Measurements from ENCODE around the gene ZNF181. TPM values are rescaled to one million over a fixed set of nuclear protein-coding genes. Genes with fewer than 3 reads are reported as not detected.

ZNF181 gene
- polyA plus RNA-seq, 2 of the 4 experiments (the other 2 are of a cell fraction) = 17.0 to 24.6 TPM

DNA sequence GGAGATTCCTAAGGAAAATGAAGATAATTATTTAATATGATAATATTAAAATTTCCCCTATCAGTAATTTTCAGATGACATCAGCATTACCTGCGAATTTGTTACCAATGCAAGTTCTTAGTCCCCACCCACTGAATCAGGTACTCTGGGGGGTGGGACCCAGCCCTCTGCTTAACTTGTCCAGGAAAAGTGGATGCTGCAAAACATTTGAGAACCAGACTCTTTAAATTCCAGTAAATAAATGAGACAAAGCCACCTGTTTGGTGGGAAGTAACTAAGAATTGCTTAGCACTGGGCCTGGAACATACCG, 39.5 kb downstream of the ZNF181 start:
- CTCF ChIA-PET = interaction anchor here (1.0 to 1.2 kb wide), 2 partner anchors 8 to 293 kb away, joined by 3 read pairs; no protein-coding TSS in a partner anchor
- H3K4me3 ChIP-seq = peak overlapping the region; percentile 51
- H3K27ac ChIP-seq = no peak overlapping the region
- peak overlapping the region; percentile 74 for H3K4me2 ChIP-seq
- WGBS (ENCODE audit: missing lambda C conversion rate) = 67% methylated on average over 2 of the region's 2 CpGs
- POLR2A ChIA-PET = no interaction called here
- DNase-seq (ENCODE audit: low read depth in 1 of 2, low spot score in 1 of 2) (no peak), FAIRE-seq (no peak), ATAC-seq (no peak)
- TF ChIP-seq MAFK (IDR thresholded peaks at IDR 0.05; ENCODE audit: partially characterized antibody) (peak; percentile 51), CHD4 (IDR thresholded peaks at IDR 0.05; ENCODE audit: borderline replicate concordance) (no peak)
- H3K9me3 ChIP-seq = peaks cover 81% of the 10 kb centered on the region
- H3K4me1 ChIP-seq = no peaks in the 10 kb centered on the region

DNA sequence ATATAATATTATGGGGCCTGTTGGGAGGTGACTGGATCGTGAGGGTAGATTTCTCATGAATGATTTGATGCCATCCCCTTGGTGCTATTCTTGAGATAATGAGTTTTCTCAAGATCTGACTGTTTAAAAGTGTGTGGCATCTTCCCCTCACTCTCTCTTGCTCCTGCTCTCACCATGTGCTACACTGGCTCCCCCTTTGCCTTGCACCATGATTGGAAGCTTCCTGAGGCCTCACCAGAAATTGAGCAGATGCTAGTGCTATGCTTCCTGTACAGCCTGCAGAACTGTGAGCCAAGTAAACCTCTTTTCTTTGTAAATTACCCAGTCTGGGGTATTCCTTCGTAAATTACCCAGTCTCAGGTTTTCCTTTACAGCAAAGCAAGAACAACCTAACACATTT, 40.8 kb downstream of the ZNF181 start:
- TF ChIP-seq BHLHE40 (IDR thresholded peaks at IDR 0.05; ENCODE audit: low read depth, low read length) (no peak), CEBPB (IDR thresholded peaks at IDR 0.05) (no peak), CBX8 (IDR thresholded peaks at IDR 0.05) (no peak), NFE2L2 (conservative IDR thresholded peaks at IDR 0.05; ENCODE audit: low read length) (no peak), PBX3 (IDR thresholded peaks at IDR 0.05) (no peak), MYC (IDR thresholded peaks at IDR 0.05; ENCODE audit: borderline replicate concordance, low read length) (no peak), JUNB (IDR thresholded peaks at IDR 0.05) (no peak), ZC3H11A (IDR thresholded peaks at IDR 0.05) (no peak), CHD4 (IDR thresholded peaks at IDR 0.05; ENCODE audit: borderline replicate concordance) (no peak), ZNF302 (CRISPR knock-in tag; IDR thresholded peaks at IDR 0.05) (no peak)
- TF ChIP-seq, protein P1, sequence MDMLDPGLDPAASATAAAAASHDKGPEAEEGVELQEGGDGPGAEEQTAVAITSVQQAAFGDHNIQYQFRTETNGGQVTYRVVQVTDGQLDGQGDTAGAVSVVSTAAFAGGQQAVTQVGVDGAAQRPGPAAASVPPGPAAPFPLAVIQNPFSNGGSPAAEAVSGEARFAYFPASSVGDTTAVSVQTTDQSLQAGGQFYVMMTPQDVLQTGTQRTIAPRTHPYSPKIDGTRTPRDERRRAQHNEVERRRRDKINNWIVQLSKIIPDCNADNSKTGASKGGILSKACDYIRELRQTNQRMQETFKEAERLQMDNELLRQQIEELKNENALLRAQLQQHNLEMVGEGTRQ (IDR thresholded peaks at IDR 0.05) = no peak
- TF ChIP-seq, protein P2, sequence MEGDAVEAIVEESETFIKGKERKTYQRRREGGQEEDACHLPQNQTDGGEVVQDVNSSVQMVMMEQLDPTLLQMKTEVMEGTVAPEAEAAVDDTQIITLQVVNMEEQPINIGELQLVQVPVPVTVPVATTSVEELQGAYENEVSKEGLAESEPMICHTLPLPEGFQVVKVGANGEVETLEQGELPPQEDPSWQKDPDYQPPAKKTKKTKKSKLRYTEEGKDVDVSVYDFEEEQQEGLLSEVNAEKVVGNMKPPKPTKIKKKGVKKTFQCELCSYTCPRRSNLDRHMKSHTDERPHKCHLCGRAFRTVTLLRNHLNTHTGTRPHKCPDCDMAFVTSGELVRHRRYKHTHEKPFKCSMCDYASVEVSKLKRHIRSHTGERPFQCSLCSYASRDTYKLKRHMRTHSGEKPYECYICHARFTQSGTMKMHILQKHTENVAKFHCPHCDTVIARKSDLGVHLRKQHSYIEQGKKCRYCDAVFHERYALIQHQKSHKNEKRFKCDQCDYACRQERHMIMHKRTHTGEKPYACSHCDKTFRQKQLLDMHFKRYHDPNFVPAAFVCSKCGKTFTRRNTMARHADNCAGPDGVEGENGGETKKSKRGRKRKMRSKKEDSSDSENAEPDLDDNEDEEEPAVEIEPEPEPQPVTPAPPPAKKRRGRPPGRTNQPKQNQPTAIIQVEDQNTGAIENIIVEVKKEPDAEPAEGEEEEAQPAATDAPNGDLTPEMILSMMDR (IDR thresholded peaks at IDR 0.05) = no peak
- TF ChIP-seq, protein P3, sequence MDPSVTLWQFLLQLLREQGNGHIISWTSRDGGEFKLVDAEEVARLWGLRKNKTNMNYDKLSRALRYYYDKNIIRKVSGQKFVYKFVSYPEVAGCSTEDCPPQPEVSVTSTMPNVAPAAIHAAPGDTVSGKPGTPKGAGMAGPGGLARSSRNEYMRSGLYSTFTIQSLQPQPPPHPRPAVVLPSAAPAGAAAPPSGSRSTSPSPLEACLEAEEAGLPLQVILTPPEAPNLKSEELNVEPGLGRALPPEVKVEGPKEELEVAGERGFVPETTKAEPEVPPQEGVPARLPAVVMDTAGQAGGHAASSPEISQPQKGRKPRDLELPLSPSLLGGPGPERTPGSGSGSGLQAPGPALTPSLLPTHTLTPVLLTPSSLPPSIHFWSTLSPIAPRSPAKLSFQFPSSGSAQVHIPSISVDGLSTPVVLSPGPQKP (IDR thresholded peaks at IDR 0.05; ENCODE audit: low read depth, low read length) = no peak
- FAIRE-seq (no peak), DNase-seq (ENCODE audit: low read depth in 1 of 2, low spot score in 1 of 2) (no peak), ATAC-seq (no peak)
- 1% methylated on average over 2 of the region's 2 CpGs for WGBS (ENCODE audit: missing lambda C conversion rate)
- no peak overlapping the region for H3K27ac ChIP-seq
- ChIA-PET POLR2A (no interaction called here), CTCF (interaction anchor here (1.0 to 1.2 kb wide), 2 partner anchors 292 to 996 kb away, joined by 3 read pairs; no protein-coding TSS in a partner anchor)
- no peaks in the 10 kb centered on the region for H3K4me1 ChIP-seq
- peaks cover 84% of the 10 kb centered on the region for H3K9me3 ChIP-seq
- no peak overlapping the region for H3K4me2 ChIP-seq
- H3K4me3 ChIP-seq = no peak overlapping the region

- WGBS (ENCODE audit: missing lambda C conversion rate) = 1% methylated on average over 2 of the region's 2 CpGs
- no peak overlapping the region for H3K4me2 ChIP-seq
- H3K4me1 ChIP-seq = no peaks in the 10 kb centered on the region
- DNase-seq (ENCODE audit: low read depth in 1 of 2, low spot score in 1 of 2) (no peak), FAIRE-seq (peak; percentile 28), ATAC-seq (no peak)
- ChIA-PET CTCF (interaction anchor here (0.8 to 1.0 kb wide), 2 partner anchors 14 to 161 kb away, joined by 3 to 4 read pairs; no protein-coding TSS in a partner anchor), POLR2A (no interaction called here)
- peaks cover 69% of the 10 kb centered on the region for H3K9me3 ChIP-seq
- no peak overlapping the region for H3K27ac ChIP-seq
- H3K4me3 ChIP-seq = no peak overlapping the region
- TF ChIP-seq ESRRA (IDR thresholded peaks at IDR 0.05; ENCODE audit: borderline replicate concordance, low read length) (no peak), FOSL2 (IDR thresholded peaks at IDR 0.05) (no peak), FOSL2 (CRISPR knock-in tag; IDR thresholded peaks at IDR 0.05) (no peak), MAZ (IDR thresholded peaks at IDR 0.05; ENCODE audit: borderline replicate concordance, low read depth, low read length) (no peak), HOXA7 (CRISPR knock-in tag; IDR thresholded peaks at IDR 0.05) (no peak), CEBPB (IDR thresholded peaks at IDR 0.05) (no peak), TP53 (CRISPR knock-in tag; IDR thresholded peaks at IDR 0.05) (no peak), SREBF2 (IDR thresholded peaks at IDR 0.05) (no peak)
Observed at GRCh38 chr19:34778342-34778741, 44.3 kb downstream of the ZNF181 start.

All from A549 (cell line).